WERI-Rb-1 (cell line): Measurements from ENCODE around the gene PTBP3.

Experiments used
- DNase-seq: peaks from one replicate; pipeline ENCODE4 v3.0.0-alpha.2; 2020
- H3K27ac ChIP-seq: fragments of 250-450 bp; sonication (Bioruptor Pico); 2 replicates; pipeline ENCODE4 v1.5.1; 2020; ENCODE audit warnings: mild to moderate bottlenecking, moderate library complexity
- H3K27me3 ChIP-seq: fragments of 250-450 bp; sonication (Bioruptor Pico); 2 replicates; pipeline ENCODE4 v1.5.1; 2021; ENCODE audit warnings: mild to moderate bottlenecking, low read depth, moderate library complexity; ENCODE audit not compliant: insufficient read depth, severe bottlenecking
- H3K36me3 ChIP-seq: fragments of 250-450 bp; sonication (Bioruptor Pico); 2 replicates; pipeline ENCODE4 v1.5.1; 2020; ENCODE audit warnings: mild to moderate bottlenecking, moderate library complexity
- H3K4me3 ChIP-seq: 2 replicates; pipeline ENCODE4 v1.5.1; 2011; ENCODE audit warnings: low read depth, mild to moderate bottlenecking, control low read depth, low read length
- H3K9me3 ChIP-seq: fragments of 250-450 bp; sonication (Bioruptor Pico); 2 replicates; pipeline ENCODE4 v1.5.1; 2021; ENCODE audit warnings: mild to moderate bottlenecking, moderate library complexity; ENCODE audit not compliant: severe bottlenecking
- TF ChIP-seq, protein P1 (sequence below): IDR thresholded peaks from 2 replicates; pipeline ENCODE4 v1.5.1; 2011; ENCODE audit warnings: low read depth, mild to moderate bottlenecking, control low read depth, inconsistent platforms, low read length

PTBP3 gene

DNA sequence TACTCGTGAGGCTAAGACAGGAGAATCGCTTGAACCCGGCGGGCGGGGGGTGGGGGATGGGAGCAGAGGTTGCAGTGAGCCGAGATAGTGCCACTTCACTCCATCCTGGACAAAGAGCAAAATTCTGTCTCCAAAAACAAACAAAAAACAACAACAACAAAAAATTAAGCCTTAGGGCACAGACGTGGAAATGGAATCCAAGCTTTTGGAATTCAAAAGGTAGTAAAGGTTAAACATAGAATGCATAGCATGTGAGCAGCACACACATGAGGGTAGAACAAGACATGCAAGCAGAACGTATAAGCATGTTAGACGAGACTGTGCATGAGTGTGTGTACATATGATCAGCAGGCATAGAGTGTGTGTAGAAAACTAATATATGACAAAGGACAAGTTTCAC, 68.0 kb downstream of the PTBP3 start:
- H3K27me3 ChIP-seq: no peaks in the 10 kb centered on the region
- DNase-seq: no peak
- no peak overlapping the region for H3K4me3 ChIP-seq
- TF ChIP-seq, protein P1, sequence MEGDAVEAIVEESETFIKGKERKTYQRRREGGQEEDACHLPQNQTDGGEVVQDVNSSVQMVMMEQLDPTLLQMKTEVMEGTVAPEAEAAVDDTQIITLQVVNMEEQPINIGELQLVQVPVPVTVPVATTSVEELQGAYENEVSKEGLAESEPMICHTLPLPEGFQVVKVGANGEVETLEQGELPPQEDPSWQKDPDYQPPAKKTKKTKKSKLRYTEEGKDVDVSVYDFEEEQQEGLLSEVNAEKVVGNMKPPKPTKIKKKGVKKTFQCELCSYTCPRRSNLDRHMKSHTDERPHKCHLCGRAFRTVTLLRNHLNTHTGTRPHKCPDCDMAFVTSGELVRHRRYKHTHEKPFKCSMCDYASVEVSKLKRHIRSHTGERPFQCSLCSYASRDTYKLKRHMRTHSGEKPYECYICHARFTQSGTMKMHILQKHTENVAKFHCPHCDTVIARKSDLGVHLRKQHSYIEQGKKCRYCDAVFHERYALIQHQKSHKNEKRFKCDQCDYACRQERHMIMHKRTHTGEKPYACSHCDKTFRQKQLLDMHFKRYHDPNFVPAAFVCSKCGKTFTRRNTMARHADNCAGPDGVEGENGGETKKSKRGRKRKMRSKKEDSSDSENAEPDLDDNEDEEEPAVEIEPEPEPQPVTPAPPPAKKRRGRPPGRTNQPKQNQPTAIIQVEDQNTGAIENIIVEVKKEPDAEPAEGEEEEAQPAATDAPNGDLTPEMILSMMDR: no peak
- no peaks in the 10 kb centered on the region for H3K9me3 ChIP-seq
- peaks cover 13% of the 10 kb centered on the region for H3K36me3 ChIP-seq
- no peak overlapping the region for H3K27ac ChIP-seq

DNA sequence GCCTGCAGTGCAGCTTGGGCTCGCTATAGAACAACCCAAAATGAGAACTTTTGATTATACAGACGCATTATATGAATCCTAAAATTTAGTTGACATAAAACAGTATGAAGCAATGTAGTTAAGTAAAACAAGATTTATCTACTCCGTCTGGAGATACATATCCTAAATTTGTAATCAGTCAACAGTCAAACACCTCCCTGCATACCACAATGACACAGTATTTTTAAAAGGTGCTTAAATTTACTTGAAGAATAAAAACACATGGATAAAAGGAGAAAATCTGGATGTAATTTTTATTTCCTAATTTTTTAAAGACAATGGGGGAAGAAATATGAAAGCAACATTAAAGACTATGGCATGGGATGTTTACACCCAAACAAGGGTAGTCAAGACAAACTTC, 70.8 kb downstream of the PTBP3 start:
- Histone ChIP-seq H3K27ac (no peak overlapping the region), H3K36me3 (peaks cover 13% of the 10 kb centered on the region), H3K4me3 (no peak overlapping the region), H3K27me3 (no peaks in the 10 kb centered on the region), H3K9me3 (no peaks in the 10 kb centered on the region)
- DNase-seq: no peak
- TF ChIP-seq, protein P1: no peak

DNA sequence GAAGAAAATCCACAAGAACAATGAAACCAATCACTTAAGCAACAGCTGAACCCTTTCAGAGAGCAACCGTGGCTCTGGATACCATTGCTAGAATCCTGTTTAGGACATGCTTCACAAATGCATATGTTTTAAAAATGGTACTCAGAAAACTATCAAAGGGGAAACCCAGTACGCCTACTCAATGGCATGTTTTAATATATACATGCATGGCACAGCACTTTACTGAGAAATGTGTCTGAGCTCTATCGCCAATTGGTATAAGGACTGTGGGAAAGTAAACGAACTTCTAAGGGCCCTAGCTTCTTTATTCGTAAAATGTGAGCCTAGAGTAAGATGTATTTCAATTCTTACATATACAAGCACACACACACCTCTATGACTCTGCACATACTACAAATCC, 72.3 kb downstream of the PTBP3 start:
- TF ChIP-seq, protein P1: no peak
- Histone ChIP-seq H3K27ac (no peak overlapping the region), H3K36me3 (peaks cover 13% of the 10 kb centered on the region), H3K4me3 (no peak overlapping the region), H3K27me3 (no peaks in the 10 kb centered on the region), H3K9me3 (no peaks in the 10 kb centered on the region)
- DNase-seq: no peak

DNA sequence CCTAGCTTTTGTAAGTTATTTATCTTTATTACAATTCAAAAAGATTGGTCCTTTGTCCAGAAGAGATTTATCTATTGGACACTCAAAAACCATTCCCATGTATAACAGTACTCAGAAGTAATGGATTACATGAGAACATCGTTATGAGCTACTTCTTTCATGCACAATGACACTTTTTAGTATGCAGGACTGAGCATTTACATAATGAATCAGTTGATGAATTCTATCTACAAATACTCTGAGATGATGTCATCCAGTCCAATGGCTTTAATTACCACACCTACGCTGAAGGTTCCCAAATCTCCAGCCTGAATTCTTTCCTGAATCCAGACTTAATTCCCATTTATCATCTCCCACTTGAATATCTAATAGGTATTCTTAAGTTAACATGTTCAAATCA, 75.3 kb downstream of the PTBP3 start:
- TF ChIP-seq, protein P1: no peak
- H3K9me3 ChIP-seq: no peaks in the 10 kb centered on the region
- peaks cover 5% of the 10 kb centered on the region; the same call in 1 of the 2 replicates for H3K36me3 ChIP-seq
- H3K27me3 ChIP-seq: no peaks in the 10 kb centered on the region
- no peak for DNase-seq
- no peak overlapping the region for H3K27ac ChIP-seq
- H3K4me3 ChIP-seq: no peak overlapping the region

DNA sequence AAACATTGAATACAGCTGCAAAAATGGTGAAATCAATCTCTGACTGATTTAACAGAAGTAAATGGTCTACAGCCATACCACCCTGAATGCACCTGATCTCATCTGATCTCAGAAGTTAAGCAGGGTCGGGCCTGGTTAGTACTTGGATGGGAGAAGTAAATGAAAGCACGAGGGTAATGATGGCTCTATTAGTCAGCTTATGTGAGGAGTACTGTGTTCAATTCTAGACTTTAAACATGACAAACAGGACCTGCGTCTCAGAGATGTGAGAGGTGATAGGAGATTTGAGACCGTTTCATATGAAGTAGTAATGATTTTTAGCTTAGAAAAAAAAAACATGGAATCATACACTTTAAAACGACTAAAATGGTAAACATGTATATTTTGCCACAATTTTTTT, 81.2 kb downstream of the PTBP3 start:
- Histone ChIP-seq H3K9me3 (no peaks in the 10 kb centered on the region), H3K4me3 (no peak overlapping the region), H3K27me3 (no peaks in the 10 kb centered on the region), H3K36me3 (peaks cover 8% of the 10 kb centered on the region; the same call in 1 of the 2 replicates), H3K27ac (no peak overlapping the region)
- TF ChIP-seq, protein P1: no peak
- DNase-seq: no peak

DNA sequence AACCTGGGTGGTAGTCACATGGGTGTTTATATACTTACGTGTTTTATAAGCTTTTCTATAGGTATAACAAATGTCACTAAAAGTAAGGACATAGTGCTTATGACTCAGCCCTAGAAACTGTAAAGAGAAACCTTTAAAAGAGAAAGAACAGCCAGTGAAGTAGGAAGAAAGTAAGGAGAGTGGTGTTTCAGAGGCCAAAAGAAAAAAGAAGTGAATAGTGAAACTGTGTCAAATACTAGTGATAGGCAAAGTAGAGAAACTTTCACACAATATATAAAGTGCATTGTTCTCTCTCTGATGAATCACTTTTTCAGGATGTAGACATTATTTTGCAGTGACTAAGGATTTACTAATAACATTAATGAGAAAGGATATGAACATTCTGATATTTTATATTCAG, 84.1 kb downstream of the PTBP3 start:
- Histone ChIP-seq H3K27me3 (no peaks in the 10 kb centered on the region), H3K36me3 (peaks cover 8% of the 10 kb centered on the region; the same call in 1 of the 2 replicates), H3K27ac (no peak overlapping the region), H3K9me3 (no peaks in the 10 kb centered on the region), H3K4me3 (no peak overlapping the region)
- DNase-seq: no peak
- TF ChIP-seq, protein P1: no peak
